HG02885 (cell line): ENCODE measurements around the gene PIAS1.
"Not testable (repeated sequence)": the region's sequence is repeated elsewhere in the genome, so short reads cannot be mapped to it uniquely, and the experiment has no call there.

ENCODE experiments used
- ATAC-seq: cut with Tn5 transposase; IDR thresholded peaks from one replicate; pipeline ENCODE4 v1.9.1; 2021; ENCODE audit warnings: mild to moderate bottlenecking; ENCODE audit not compliant: unreplicated experiment, poor library complexity

PIAS1 gene

DNA sequence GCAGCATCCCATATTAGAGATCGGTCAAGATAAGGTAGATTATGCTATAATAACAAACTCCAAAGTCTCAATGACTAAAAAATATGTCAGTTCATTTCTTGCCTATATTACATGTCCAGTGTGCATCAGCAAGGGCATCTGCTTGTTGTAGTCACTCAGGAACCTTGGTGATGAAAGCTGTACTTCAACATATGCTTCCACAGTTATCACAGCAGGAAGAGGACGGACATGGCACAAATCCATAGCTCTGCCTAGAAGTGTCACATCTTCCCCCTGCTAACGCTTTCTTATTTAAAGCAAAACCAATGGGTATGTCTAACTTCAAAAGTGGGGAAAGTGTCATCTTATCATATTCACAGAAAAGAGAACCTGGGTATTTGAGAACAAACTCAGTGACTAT is 20.0 kb upstream of the PIAS1 start:
- ATAC-seq = no peak

DNA sequence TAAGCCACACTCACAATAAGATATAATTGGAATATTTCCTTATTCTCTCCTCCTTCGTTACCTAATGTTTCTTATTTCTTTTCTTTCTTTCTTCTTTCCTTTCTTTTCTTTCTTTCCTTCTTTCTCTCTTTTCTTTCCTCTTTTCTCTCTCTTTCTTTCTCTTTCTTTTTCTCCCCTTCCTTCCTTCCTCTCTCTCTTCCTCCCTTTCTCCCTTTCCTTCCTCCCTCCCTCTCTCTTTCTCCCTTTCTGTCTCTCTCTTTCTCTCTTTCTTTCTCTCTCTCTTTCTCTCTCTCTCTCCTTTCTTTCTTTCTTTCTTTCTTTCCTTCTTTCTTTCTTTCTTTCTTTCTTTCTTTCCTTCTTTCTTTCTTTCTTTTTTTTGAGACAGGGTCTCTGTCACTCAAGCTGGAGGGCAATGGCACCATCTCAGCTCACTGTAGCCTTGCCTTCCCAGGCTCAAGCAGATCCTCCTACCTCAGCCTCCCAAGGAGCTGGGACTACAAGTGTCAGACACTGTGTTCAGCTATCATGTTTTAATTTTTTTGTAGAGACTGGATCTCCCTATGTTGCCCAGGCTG is 19.3 kb upstream of the PIAS1 start:
- no peak for ATAC-seq

DNA sequence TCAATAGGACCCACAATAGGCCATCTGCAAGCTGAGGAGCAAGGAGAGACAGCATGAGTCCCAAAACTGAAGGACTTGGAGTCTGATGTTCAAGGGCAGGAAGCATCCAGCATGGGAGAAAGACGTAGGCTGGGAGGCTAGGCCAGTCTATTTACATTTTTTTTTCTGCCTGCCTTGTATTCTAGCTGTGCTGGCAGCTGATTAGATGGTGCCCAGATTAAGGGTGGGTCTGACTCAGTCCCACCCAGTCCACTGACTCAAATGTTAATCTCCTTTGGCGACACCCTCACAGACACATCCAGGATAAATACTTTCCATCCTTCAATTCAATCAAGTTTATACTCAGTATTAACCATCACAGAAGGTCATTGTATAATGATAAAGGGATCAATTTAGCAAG is 15.9 kb upstream of the PIAS1 start:
- no peak for ATAC-seq

DNA sequence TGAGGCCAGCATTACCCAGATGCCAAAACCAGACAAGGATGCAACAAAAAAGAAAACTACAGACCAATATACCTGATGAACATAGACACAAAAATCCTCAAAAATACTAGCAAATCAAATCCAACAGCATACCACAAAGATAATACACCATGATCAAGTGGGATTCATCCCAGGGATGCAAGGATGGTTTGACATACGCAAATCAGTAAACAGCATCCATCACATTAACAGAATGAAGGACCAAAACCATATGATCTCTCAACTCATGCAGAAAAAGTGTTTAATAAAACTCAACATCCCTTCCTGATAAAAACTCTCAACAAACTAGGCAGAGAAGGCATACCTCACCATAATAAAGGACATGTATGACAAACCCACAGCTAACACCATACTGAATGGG is 14.0 kb upstream of the PIAS1 start:
- no peak for ATAC-seq

DNA sequence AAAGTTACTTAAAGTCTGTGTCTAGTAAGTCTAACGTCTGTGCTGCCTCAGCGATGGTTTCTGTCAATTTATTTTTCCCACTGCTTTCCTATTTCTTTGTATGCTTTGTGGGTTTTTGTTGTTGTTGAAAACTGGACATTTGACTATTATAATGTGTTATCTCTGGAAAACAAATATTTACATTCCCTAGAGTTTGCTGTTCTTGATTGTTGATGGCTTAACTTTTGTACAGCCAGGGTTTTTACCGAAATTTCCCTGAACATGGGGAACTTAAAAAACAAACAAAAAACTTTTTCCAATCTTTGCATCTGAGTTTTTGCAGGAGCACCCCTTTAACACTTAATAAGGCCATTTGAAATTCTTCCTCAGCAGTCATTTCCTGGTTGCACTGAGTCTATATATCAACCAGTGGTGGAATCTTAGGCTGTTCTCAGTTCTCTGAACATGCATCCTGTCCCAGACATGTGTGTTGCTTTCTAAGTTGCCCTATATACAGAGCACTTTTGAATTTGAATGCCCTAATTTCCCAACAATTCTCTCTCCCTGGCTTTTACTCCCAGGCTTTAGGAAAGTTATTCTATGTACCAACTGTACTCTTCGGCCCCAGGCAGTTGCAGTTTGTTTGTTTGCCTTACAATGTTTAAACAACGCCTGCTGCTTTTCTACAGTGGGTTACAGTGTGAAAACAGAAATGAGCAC is 11.8 kb upstream of the PIAS1 start:
- ATAC-seq = no peak

DNA sequence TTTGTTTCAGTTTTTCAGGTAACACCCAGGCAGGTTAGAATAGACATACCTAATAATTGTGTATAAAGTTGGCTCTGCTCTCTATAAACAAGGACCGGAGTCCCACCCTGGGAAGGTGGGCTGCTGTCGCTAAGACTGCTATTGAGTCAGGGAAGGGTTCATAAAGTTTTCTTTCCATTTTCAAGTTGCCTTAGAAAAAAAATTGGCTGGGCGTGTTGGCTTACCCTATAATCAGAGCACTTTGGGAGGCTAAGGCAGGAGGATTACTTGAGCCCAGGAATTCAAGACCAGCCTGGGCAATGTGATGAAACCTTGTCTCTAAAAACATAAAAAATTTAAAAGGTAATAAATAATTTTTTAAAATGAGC is 11.3 kb upstream of the PIAS1 start:
- ATAC-seq = no peak

DNA sequence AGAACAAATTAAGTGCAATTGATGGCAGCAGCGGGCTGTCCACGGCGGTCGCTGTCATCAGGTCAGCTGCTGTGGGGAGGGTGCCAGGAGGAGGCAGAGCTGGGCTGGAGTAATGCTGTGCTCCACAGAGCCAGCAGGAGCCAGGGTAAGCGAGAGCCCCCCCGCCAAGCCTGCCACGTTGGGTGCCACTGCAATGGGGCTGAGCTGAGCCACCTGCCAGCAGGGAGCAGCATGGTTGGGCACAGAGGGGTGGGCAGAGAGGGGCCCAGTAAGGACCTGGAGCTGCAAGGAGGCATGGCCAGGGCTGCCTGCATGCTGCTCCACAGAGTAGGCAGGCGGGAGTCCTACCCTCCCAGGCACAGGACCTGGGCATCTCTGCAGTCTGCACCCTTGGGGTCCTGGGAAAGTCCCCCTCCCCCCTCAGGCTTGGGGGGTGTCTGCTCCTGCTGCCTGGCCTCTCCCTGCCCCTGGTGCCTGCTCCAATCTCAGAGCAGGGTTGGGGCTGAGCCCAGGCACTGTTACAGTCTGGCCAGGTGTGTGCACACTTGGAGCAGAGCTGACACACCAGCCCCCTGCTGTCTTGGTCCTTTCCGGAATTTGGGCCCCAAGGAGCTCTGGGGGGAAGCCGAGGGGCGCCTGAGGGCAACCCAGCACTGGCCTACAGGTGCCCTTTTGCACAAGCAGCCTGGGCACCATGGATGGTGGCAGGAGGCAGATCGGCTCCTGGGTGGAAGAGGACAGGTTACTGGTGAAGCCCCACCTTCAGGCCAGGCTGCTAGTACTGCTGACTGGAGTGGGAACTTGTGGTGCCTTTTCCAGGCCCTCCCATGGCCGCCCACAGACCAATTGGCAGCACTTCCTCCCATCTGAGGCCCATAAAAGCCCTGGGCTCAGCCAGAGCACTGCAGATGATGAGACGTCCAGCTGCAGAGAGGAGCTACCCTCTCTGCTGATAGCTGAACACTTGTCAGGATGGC is 8.5 kb upstream of the PIAS1 start:
- no peak for ATAC-seq

DNA sequence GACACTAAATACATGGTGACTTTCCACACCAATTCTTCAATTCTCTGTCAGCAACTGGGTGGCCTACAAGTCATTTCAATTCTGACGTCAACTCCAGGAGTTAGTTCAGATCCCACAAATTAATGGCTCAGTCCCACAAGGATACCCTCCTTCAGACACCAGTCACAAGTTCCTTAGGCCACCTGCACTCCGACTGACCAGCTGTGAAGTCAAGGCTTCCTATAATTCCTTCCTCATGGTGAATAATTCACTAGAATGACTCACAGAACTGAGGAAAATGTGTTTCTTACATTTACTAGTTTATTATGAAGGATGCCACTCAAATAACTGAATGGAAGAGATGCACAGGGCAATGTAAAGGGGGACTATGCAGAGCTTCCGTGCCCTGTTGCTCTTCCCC is 6.3 kb upstream of the PIAS1 start:
- no peak for ATAC-seq

DNA sequence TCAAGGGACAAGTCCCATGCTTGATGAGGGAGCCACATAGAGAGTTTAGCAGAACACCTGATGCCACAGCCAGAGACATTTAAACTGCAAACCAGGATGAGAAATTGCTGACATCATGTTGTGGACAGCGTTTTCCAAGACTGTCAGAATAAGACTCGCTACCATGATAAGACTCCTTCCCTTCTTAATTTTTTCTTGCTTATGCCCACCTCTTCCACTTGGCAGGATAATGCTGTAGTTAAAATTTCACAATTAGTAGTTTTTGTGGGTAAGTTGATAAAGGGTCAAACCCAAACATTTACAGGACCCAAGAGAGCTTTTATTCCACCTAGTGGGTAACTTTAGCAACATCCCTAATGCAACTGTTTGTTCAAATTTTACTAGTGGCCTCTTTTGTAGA is 3.0 kb upstream of the PIAS1 start:
- no peak for ATAC-seq

DNA sequence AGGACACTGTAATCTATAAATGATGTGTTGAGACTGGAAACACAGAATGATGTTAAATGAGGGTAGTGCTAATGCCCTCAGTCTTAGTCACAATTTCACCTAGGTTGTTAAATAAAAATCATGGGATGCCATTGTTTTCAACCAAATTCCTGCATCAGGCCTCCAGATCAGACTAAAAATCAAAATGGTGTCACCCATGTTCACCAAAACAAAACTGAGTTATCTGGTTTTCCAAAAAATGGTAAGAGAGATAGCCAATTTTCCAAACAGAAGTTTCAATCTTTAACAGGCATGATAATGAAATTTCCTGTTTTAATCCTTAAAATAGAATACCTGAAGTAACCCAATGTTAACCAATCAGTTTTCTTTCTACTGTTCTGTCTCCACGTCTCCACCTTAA is 2.2 kb upstream of the PIAS1 start:
- no peak for ATAC-seq

DNA sequence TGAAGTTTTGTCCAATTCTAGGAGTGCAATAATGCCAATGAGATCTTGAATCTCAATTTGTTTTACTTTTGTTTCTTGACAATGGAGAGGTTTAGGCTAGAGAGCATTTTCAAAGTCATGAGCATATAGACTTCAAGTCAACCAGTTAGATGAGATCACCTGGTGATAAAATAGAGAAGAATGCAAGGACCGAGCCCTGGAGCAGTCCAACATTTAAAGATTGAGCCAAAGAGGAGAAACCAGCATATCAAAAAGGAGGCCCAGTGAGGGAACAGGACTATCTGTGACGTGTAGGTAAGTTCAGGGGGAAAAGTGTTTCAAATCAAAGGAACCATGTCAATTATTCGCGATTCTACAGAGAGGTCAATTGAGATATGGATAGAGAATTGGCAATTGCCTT is 1.7 kb upstream of the PIAS1 start:
- no peak for ATAC-seq

DNA sequence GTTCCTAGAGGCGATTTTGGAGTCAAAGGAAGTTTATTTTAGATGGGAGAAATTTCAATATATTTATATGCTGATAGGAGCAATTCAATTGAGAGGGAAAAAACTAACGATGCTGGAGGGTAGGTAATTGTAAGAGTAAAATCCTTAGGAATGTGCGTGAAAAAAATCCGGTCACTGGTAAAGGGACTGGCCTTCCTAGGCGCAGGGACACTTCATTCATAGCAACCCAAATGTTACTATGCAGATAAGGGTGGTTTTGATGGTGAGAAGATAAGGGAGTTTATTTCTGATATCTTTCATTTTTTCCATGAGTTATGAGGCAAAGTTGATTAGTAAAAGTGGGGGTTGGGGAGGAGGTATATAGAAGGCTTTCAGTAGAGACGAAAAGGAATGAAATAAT is 1.1 kb upstream of the PIAS1 start:
- no peak for ATAC-seq

DNA sequence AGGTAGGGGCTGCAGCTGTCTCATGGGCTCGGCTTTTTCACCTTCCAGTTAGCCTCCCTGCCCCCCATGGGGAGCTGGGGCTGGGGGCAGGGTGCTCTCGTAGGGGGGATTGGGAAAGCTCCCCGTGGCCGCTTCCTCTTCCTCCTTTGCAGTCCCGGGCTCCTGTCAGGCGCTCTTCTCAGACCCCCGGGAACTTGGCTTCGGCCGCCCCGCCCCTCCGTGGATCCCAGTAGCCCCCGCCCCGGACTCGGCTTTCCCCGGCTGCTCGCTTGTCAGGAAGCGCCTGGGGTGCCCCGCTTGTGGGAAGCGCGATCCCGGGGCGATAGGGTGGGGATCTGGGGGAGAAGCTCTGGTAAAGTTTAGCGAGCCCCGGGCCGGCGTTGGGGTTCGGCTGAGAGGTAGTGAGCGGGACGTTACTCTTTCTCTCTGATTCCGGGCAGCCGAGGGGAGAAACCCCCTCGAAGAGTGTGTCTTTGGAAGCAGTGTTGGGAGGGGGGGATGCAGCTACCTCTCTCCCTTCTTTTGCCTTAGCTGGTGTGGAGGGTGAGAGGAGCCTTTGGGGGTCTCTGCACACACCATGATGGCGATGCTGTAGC is 611 bp downstream of the PIAS1 start:
- ATAC-seq = no peak

DNA sequence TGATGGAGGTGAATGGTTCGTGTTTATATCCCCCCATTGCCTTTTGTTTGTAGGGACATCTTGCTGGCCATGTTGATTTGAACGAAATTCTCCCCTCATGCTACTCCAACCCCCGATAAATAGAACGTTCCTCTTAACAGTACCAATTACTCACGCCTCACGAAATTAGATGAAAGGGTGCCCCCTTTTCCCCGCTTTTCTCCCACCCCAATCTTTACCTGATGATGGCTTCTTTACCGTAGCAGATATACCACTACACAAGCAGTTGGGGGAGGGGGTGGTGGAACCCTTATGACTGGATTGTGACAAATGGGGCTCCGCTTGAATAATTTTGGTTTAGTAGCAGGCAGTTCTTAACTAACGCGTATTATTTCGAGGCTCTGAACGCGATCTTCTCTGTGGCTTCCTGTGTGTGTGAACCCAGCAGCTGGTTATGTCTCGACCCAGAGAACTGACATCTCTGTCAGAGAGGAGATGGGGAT is 1.1 kb downstream of the PIAS1 start:
- peak; percentile 39 for ATAC-seq

DNA sequence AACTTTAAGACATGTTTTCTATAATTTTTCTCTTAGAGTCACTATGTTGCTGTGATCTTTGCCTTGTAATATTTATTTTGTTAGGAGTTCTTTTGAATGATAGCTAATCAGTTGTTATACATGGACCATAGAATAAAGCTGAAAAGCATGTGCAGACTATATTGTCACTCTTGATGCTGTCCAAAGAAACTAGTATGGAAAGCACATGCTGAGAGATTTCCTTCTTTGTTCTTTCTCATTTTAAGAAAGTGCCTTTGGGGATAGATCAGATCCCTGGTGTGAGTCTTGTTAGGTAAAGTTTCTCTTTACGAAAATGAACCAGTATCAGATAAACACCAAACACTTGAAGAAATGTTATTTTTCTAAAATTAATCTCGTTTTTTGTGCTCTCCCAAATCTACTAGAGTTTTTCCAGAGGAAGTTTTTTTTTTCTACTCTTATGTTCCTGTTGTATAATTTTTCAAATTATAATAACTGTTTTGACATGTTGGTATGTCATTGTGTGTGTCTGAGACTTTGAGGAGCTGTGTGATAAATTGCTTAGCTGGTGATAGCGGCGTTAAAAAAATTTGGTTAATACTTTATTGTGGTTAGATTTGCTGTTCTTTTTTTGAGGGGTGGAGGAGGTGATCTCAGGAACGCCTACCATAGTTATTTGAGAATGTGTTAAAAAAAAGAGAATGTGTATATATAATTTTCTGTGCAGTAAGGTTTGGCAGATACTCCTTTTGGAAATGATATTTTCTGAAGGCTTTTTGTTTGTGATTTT is 2.2 kb downstream of the PIAS1 start:
- ATAC-seq = no peak

DNA sequence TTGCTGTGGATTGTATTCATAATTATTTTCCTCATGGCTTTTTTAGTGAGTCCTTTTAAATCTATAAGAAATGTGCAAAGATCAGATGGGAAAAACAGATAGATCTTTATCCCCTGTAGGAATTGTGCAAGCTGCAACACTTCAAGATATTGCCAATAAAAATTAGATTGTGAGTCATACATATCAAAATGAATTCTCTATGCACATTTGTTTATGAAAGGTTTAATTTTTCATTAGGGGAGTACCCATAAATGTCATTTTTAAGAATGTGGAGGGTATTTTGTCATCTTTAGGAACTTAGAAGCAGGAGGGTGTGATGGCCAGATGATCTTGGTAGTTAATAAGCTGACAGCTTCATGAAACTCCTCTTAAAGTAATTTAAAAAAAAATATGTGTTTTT is 2.9 kb downstream of the PIAS1 start:
- ATAC-seq = no peak

DNA sequence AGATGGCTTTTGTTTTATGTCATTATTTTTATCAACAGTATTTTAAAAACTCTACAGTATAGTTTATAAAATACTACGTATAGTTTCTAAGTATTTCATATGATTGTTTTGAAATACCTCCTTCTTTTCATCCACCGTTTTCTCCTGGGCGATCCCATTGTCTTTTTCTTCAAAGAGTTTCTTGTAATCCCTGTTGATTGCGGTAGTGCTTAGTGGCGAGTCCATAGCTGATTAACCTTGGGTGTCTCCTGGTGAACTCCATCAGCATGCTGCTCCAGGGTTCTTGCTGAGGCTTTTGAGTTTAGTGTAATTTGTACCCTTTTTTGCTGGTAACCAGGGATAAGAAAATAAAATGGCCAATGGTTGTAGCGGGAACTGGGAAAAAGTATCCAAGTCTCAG is 3.6 kb downstream of the PIAS1 start:
- no peak for ATAC-seq

DNA sequence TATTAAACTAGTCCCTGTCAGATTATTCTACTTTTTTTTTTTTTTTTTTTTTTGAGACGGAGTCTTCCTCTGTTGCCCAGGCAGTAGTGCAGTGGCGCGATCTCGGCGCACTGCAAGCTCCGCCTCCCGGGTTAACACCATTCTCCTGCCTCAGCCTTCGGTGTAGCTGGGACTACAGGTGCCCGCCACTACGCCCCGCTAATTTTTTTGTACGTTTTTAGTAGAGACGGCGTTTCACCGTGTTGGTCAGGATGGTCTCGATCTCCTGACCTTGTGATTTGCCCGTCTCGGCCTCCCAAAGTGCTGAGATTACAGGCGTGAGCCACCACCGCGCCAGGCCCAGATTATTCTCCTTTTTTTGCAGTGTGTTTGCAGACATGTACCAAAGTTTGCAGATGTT is 4.9 kb downstream of the PIAS1 start:
- ATAC-seq = not testable (repeated sequence)

DNA sequence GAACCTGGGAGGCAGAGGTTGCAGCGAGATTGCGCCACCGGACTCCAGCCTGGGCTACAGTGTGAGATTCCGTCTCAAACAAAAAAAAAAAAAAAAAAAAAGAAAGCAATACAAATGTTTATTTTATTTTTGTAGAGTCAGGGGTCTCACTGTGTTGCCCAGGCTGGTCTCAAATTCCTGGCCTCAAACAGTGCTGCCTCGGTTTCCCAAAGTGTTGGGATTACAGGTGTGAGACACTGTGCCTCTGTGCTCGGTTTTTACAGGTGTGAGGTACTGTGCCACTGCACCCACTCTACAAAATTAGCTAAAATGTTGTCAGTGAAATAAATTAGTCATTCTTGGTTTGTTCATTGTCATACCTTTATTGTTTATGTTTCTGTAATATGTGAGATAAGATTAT is 5.5 kb downstream of the PIAS1 start:
- ATAC-seq = no peak

DNA sequence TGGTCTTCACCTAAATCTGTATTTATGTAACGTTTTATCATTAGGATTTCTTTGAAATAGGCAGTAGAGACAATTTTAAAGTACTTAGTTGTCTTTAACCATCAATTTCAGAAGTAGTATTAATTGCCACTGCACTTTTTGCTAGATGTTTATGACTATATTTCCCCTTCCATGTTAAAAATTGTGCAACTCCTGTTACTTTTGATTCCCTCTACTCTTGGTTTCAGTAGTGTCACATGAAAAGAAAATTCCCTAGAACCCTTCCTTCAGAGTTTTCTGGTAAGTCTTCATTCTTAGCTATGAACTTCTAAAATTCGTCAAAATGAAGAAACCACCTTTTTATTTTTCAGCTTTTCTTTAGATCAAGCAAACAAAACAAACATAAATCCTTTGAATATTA is 7.1 kb downstream of the PIAS1 start:
- ATAC-seq = no peak
